GM19372 (cell line): ENCODE results near the gene ARHGAP18.

Source experiments
- ATAC-seq: cut with Tn5 transposase; IDR thresholded peaks from one replicate; pipeline ENCODE4 v1.9.1; 2021; ENCODE audit warnings: mild to moderate bottlenecking, low read depth, moderate library complexity; ENCODE audit not compliant: unreplicated experiment

The ARHGAP18 gene

GRCh38 chr6:129726650-129727049, 16.7 kb upstream of the ARHGAP18 start:
- ATAC-seq = no peak

GRCh38 chr6:129725341-129725740, 15.4 kb upstream of the ARHGAP18 start:
- no peak for ATAC-seq

- ATAC-seq = no peak
Measured at GRCh38 chr6:129719692-129720091, 9.7 kb upstream of the ARHGAP18 start.

- no peak for ATAC-seq
Measured at GRCh38 chr6:129717277-129717676, 7.3 kb upstream of the ARHGAP18 start.

- ATAC-seq = no peak
Measured at GRCh38 chr6:129713806-129714333, 3.9 kb upstream of the ARHGAP18 start.

- ATAC-seq = no peak
Measured at GRCh38 chr6:129711271-129711631, 1.3 kb upstream of the ARHGAP18 start.

- ATAC-seq = no peak
Measured at GRCh38 chr6:129710450-129711270, 683 bp upstream of the ARHGAP18 start.

GRCh38 chr6:129709196-129709768, 695 bp downstream of the ARHGAP18 start:
- peak; percentile 22 for ATAC-seq

- ATAC-seq = no peak
Measured at GRCh38 chr6:129708496-129709195, 1.3 kb downstream of the ARHGAP18 start.

- no peak for ATAC-seq
Measured at GRCh38 chr6:129707882-129708495, 2.0 kb downstream of the ARHGAP18 start.

GRCh38 chr6:129707028-129707427, 2.9 kb downstream of the ARHGAP18 start:
- no peak for ATAC-seq

GRCh38 chr6:129705212-129705611, 4.8 kb downstream of the ARHGAP18 start:
- no peak for ATAC-seq

GRCh38 chr6:129704708-129705107, 5.3 kb downstream of the ARHGAP18 start:
- ATAC-seq = no peak

- ATAC-seq = no peak
Measured at GRCh38 chr6:129701721-129702455, 8.1 kb downstream of the ARHGAP18 start.

GRCh38 chr6:129700666-129701065, 9.3 kb downstream of the ARHGAP18 start:
- ATAC-seq = no peak

- ATAC-seq = no peak
Measured at GRCh38 chr6:129699659-129700058, 10.3 kb downstream of the ARHGAP18 start.

GRCh38 chr6:129698430-129698829, 11.5 kb downstream of the ARHGAP18 start:
- ATAC-seq = no peak

- no peak for ATAC-seq
Measured at GRCh38 chr6:129697788-129698187, 12.2 kb downstream of the ARHGAP18 start.

- no peak for ATAC-seq
Measured at GRCh38 chr6:129696843-129697242, 13.1 kb downstream of the ARHGAP18 start.

GRCh38 chr6:129696028-129696418, 14.0 kb downstream of the ARHGAP18 start:
- ATAC-seq = no peak
